Measurements from ENCODE around the gene PROKR2.

Gene PROKR2

DNA sequence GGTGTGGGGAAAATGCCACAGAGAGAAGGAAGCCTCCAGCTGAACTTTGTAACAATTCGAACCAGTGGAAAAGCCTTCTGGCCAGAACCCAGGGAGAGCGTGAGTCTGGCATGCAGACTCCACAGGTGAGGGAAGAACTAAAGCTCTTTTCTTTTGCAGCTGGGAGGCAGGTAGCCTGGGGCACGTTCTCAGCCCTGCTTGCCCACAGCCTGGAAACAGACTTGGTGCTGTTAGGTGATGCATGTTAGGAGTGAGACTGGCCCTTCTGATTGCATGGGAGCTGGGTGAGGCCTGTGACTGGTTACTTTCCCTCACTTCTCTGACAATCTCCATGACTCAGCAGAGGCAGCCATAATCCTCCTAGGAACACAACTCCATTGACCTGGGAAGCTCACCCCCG, 34.2 kb downstream of the PROKR2 start:
- no peak for DNase-seq (ENCODE audit: low spot score)

- no peak for DNase-seq (ENCODE audit: low spot score)
Observed at GRCh38 chr20:5279661-5280060, 37.1 kb downstream of the PROKR2 start.

DNA sequence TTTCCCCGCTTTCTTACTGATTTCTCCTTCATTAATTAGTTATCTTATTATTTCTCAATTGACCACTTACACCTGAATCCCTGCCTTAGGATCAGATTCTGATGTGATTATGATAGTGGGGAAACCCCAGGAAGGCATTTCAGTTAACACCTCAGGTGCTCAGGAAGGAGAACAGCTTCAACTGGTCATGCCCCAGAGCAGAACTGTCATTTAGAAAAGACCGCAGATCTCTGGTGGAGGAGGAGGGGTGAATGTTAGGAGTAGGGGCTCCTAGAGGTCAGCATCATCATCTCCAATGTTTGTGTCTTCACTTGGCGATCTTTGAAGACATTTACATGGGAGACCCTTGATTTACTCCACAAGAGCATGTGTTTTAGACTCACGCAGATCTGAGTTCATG, 44.5 kb downstream of the PROKR2 start:
- no peak for DNase-seq (ENCODE audit: low spot score)

DNA sequence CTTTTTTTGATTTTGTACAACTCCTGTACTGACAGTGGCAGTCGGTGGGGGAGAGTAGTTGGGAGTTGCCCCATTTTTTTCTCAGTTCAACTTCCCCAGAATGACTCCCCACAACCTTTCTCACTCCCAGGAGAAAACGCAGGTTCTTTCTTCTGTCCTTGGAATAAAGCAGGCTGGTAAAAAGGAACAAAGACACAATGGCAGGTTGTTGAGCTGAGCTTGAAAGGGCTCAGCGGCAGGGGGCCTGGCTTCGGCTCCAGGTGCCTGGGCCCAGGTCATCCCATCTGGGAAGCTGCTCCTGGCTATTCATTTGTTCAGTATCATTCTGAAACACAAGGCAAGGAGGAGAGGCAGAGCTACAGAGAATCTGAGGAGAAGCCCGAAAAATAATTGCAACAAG, 46.2 kb downstream of the PROKR2 start:
- no peak for DNase-seq (ENCODE audit: low spot score)

- no peak for DNase-seq (ENCODE audit: low spot score)
Observed at GRCh38 chr20:5268449-5268848, 48.3 kb downstream of the PROKR2 start.

DNA sequence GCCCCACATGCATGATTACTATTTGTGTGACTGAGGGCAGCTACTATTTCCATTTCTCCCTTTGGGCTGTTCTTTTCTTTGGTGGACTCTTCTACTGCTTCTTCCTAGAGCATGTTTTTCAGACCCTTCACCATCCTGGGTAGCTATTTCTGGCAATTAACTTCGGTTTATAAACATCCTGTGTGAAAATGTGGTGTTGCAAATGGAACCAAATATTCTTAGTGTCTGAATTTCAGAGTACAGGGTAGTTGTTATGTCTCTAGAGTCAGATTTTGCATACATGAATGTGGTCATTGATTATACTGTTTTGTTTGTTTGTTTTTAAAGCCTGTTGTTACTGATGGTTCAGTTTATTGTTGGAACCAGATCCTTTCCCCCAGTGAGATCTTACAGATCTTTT, 49.7 kb downstream of the PROKR2 start:
- DNase-seq (ENCODE audit: low spot score) = no peak

Data from AG08396 (cell line).